Caco-2 (cell line): ENCODE measurements around the gene VIPR2. TPM values are rescaled to one million over a fixed set of nuclear protein-coding genes. Genes with fewer than 3 reads are reported as not detected.

Source experiments
- BruUV-seq: library from RNA; stranded (reverse); fragments of 400-500 nt; replicated peaks from 2 replicates; lab custom pipeline; 2021; lab: Mats Ljungman, UMichigan
- CTCF ChIA-PET: fragments of 300-600 bp; sonication (Branson Sonifier 250); formaldehyde crosslinking; loops from one replicate; lab custom pipeline; 2022; ENCODE audit warnings: antibody characterized with exemption; lab: Charles Lee
- POLR2A ChIA-PET: fragments of 300-600 bp; sonication (Branson Sonifier 250); formaldehyde crosslinking; loops from one replicate; lab custom pipeline; 2022; ENCODE audit warnings: antibody characterized with exemption; lab: Charles Lee
- DNase-seq, 2 experiments: peaks; one replicate each; pipeline versions ENCODE4 v3.0.0 to v3.0.0-alpha.2; 2020 to 2022
- H3K27me3 ChIP-seq: replicated peaks from 2 replicates; pipeline ENCODE4 v1.6.0; 2011; ENCODE audit warnings: low read length; ENCODE audit not compliant: control insufficient read depth, insufficient read depth
- H3K36me3 ChIP-seq: 2 replicates; pipeline ENCODE4 v1.5.1; 2011; ENCODE audit warnings: low read length; ENCODE audit not compliant: control insufficient read depth, insufficient read depth
- H3K4me1 ChIP-seq: fragments of 250-450 bp; sonication (Bioruptor Pico); 2 replicates; pipeline ENCODE4 v1.5.1; 2020; ENCODE audit warnings: mild to moderate bottlenecking
- H3K4me3 ChIP-seq: 2 replicates; pipeline ENCODE4 v1.5.1; 2011; ENCODE audit warnings: low read depth, mild to moderate bottlenecking, control low read depth, low read length
- H3K9me3 ChIP-seq: fragments of 250-450 bp; sonication (Bioruptor Pico); 2 replicates; pipeline ENCODE4 v1.5.1; 2020; ENCODE audit warnings: mild to moderate bottlenecking, moderate library complexity
- H3K27ac Mint-ChIP-seq: one replicate; pipeline ENCODE4 v1.8.0; 2022; ENCODE audit warnings: mixed read lengths; ENCODE audit not compliant: unreplicated experiment
- H3K27me3 Mint-ChIP-seq: one replicate; pipeline ENCODE4 v1.8.0; 2022; ENCODE audit warnings: mixed read lengths; ENCODE audit not compliant: insufficient read depth, unreplicated experiment
- H3K36me3 Mint-ChIP-seq: one replicate; pipeline ENCODE4 v1.8.0; 2022; ENCODE audit warnings: mild to moderate bottlenecking, mixed read lengths; ENCODE audit not compliant: insufficient read depth, unreplicated experiment
- H3K4me1 Mint-ChIP-seq: one replicate; pipeline ENCODE4 v1.8.0; 2022; ENCODE audit warnings: low read depth, mixed read lengths; ENCODE audit not compliant: unreplicated experiment
- H3K4me3 Mint-ChIP-seq: one replicate; pipeline ENCODE4 v1.8.0; 2022; ENCODE audit warnings: mild to moderate bottlenecking, moderate library complexity, mixed read lengths; ENCODE audit not compliant: unreplicated experiment
- H3K9me3 Mint-ChIP-seq: one replicate; pipeline ENCODE4 v1.8.0; 2022; ENCODE audit warnings: mixed read lengths; ENCODE audit not compliant: unreplicated experiment
- CTCF ChIP-seq, 2 experiments: fragments of 200-600 bp in 1 of 2; IDR thresholded peaks; 1 replicate in 1 of 2; 2 replicates in 1 of 2; pipeline versions ENCODE4 v1.5.1 to v1.8.0; 2011 to 2022; ENCODE audit warnings: antibody characterized with exemption in 1 of 2, control low read depth in 1 of 2, inconsistent platforms in 1 of 2, low read depth in 1 of 2, low read length in 1 of 2, mild to moderate bottlenecking in 1 of 2, moderate library complexity in 1 of 2; ENCODE audit not compliant: insufficient read depth in 1 of 2, severe bottlenecking in 1 of 2, unreplicated experiment in 1 of 2
- intact Hi-C: fragments of 100-400 bp; cut with micrococcal nuclease; formaldehyde crosslinking; loops from one replicate; pipeline ENCODE4 v1.10.0; 2022; ENCODE audit not compliant: unreplicated experiment
- total RNA-seq: library from RNA; stranded (reverse); gene quantifications from 2 replicates; pipeline ENCODE4 v1.2.3, GENCODE V29; 2022

Gene VIPR2
- total RNA-seq, 1 experiment from 2014 or later = not detected

- H3K4me3 Mint-ChIP-seq = no peak overlapping the region
- H3K36me3 Mint-ChIP-seq = no peaks in the 10 kb centered on the region
- no peaks in the 10 kb centered on the region for H3K9me3 Mint-ChIP-seq
- intact Hi-C loops = no loop called here
- no TSS peak for BruUV-seq
- H3K9me3 ChIP-seq = no peaks in the 10 kb centered on the region
- peaks cover 3% of the 10 kb centered on the region for H3K27me3 Mint-ChIP-seq
- H3K27me3 ChIP-seq = no peaks in the 10 kb centered on the region
- H3K4me1 ChIP-seq = no peaks in the 10 kb centered on the region
- no peak overlapping the region for H3K4me3 ChIP-seq
- H3K27ac Mint-ChIP-seq = no peak overlapping the region
- DNase-seq = no peak
- CTCF ChIA-PET = no interaction called here
- H3K4me1 Mint-ChIP-seq = no peaks in the 10 kb centered on the region
- no peak for TF ChIP-seq CTCF (IDR thresholded peaks at IDR 0.05; ENCODE audit: insufficient read depth in 1 of 2, low read depth in 1 of 2, low read length in 1 of 2, severe bottlenecking in 1 of 2, unreplicated experiment in 1 of 2)
- H3K36me3 ChIP-seq = no peaks in the 10 kb centered on the region
- POLR2A ChIA-PET = no interaction called here
Observed at GRCh38 chr7:159192013-159192412, 47.3 kb upstream of the VIPR2 start.

- H3K4me3 Mint-ChIP-seq = no peak overlapping the region
- H3K4me1 Mint-ChIP-seq = no peaks in the 10 kb centered on the region
- no peak for TF ChIP-seq CTCF (IDR thresholded peaks at IDR 0.05; ENCODE audit: insufficient read depth in 1 of 2, low read depth in 1 of 2, low read length in 1 of 2, severe bottlenecking in 1 of 2, unreplicated experiment in 1 of 2)
- H3K36me3 Mint-ChIP-seq = no peaks in the 10 kb centered on the region
- no peak overlapping the region for H3K27ac Mint-ChIP-seq
- H3K4me1 ChIP-seq = no peaks in the 10 kb centered on the region
- no TSS peak for BruUV-seq
- ChIA-PET POLR2A (no interaction called here), CTCF (no interaction called here)
- no peaks in the 10 kb centered on the region for H3K9me3 ChIP-seq
- peaks cover 3% of the 10 kb centered on the region for H3K27me3 Mint-ChIP-seq
- intact Hi-C loops = no loop called here
- peaks cover 7% of the 10 kb centered on the region for H3K9me3 Mint-ChIP-seq
- H3K4me3 ChIP-seq = no peak overlapping the region
- no peak for DNase-seq
- no peaks in the 10 kb centered on the region for H3K27me3 ChIP-seq
- no peaks in the 10 kb centered on the region for H3K36me3 ChIP-seq
Observed at GRCh38 chr7:159191236-159191635, 46.6 kb upstream of the VIPR2 start.

- peaks cover 17% of the 10 kb centered on the region for H3K9me3 Mint-ChIP-seq
- H3K27me3 Mint-ChIP-seq = peaks cover 7% of the 10 kb centered on the region
- no peak overlapping the region for H3K27ac Mint-ChIP-seq
- no peaks in the 10 kb centered on the region for H3K4me1 Mint-ChIP-seq
- no peak for TF ChIP-seq CTCF (IDR thresholded peaks at IDR 0.05; ENCODE audit: insufficient read depth in 1 of 2, low read depth in 1 of 2, low read length in 1 of 2, severe bottlenecking in 1 of 2, unreplicated experiment in 1 of 2)
- H3K4me1 ChIP-seq = no peaks in the 10 kb centered on the region
- H3K4me3 Mint-ChIP-seq = no peak overlapping the region
- no peaks in the 10 kb centered on the region for H3K36me3 ChIP-seq
- no peaks in the 10 kb centered on the region for H3K36me3 Mint-ChIP-seq
- CTCF ChIA-PET = no interaction called here
- no peak overlapping the region for H3K4me3 ChIP-seq
- no peaks in the 10 kb centered on the region for H3K27me3 ChIP-seq
- H3K9me3 ChIP-seq = no peaks in the 10 kb centered on the region; the same call in 1 of the 2 replicates
- POLR2A ChIA-PET = no interaction called here
- no peak for DNase-seq
- no TSS peak for BruUV-seq
- intact Hi-C loops = no loop called here
Observed at GRCh38 chr7:159188011-159188410, 43.3 kb upstream of the VIPR2 start.
